Mesodermal cell (in vitro differentiated cells): ENCODE data around the gene OSMR.

Source experiments
- H3K27ac ChIP-seq: 2 replicates; pipeline ENCODE4 v1.7.0; 2013; ENCODE audit warnings: mild to moderate bottlenecking, low read depth, low read length, moderate library complexity; ENCODE audit not compliant: severe bottlenecking
- H3K36me3 ChIP-seq: 2 replicates; pipeline ENCODE4 v1.7.1; 2013; ENCODE audit warnings: mild to moderate bottlenecking, low read length, moderate library complexity; ENCODE audit not compliant: control insufficient read depth, insufficient read depth
- H3K4me1 ChIP-seq: one replicate; pipeline ENCODE4 v1.7.1; 2013; ENCODE audit warnings: mild to moderate bottlenecking, low read length; ENCODE audit not compliant: insufficient read depth, control insufficient read depth, poor library complexity, severe bottlenecking
- H3K4me3 ChIP-seq: 2 replicates; pipeline ENCODE4 v1.7.0; 2013; ENCODE audit warnings: low read length, control low read depth, mild to moderate bottlenecking; ENCODE audit not compliant: insufficient read depth, poor library complexity, severe bottlenecking; ENCODE audit errors: extremely low read depth
- H3K9me3 ChIP-seq: 2 replicates; pipeline ENCODE4 v1.7.1; 2013; ENCODE audit warnings: mild to moderate bottlenecking, low read length, moderate library complexity; ENCODE audit not compliant: control insufficient read depth
- WGBS, 2 experiments: methylation state at CpG; one replicate each; pipeline ENCODE4 v1.1.5; 2013; ENCODE audit warnings: missing lambda C conversion rate in 2 of 2; ENCODE audit not compliant: insufficient coverage in 2 of 2; 5-methylcytosine and 5-hydroxymethylcytosine counted together

Gene OSMR

GRCh38 chr5:38926121-38926520 lies 80.3 kb downstream of the OSMR start:
- 80 to 100% methylated on average over 1 of the region's 3 CpGs for WGBS, 2 experiments
- Histone ChIP-seq H3K4me3 (no peak overlapping the region), H3K4me1 (peaks cover 26% of the 10 kb centered on the region)

GRCh38 chr5:38927470-38927869 lies 81.7 kb downstream of the OSMR start:
- Histone ChIP-seq H3K27ac (no peak overlapping the region), H3K4me3 (no peak overlapping the region), H3K4me1 (peaks cover 26% of the 10 kb centered on the region), H3K36me3 (no peaks in the 10 kb centered on the region), H3K9me3 (no peaks in the 10 kb centered on the region)
- WGBS, 2 experiments: 100% methylated on average over 1 of the region's 2 CpGs

More at GRCh38 chr5:38926121-38926520, 80.3 kb downstream of the OSMR start:
- Histone ChIP-seq H3K9me3 (no peaks in the 10 kb centered on the region), H3K36me3 (no peaks in the 10 kb centered on the region), H3K27ac (peak overlapping the region; percentile 90)

- H3K36me3 ChIP-seq: peaks cover 3% of the 10 kb centered on the region
- H3K27ac ChIP-seq: no peak overlapping the region
- no peaks in the 10 kb centered on the region for H3K9me3 ChIP-seq
- 83 to 90% methylated on average over 1 to 2 of the region's 2 CpGs for WGBS, 2 experiments
- peaks cover 12% of the 10 kb centered on the region for H3K4me1 ChIP-seq
- no peak overlapping the region for H3K4me3 ChIP-seq
Observed at GRCh38 chr5:38929838-38930237, 84.0 kb downstream of the OSMR start.

GRCh38 chr5:38931731-38932130 lies 85.9 kb downstream of the OSMR start:
- H3K4me3 ChIP-seq: no peak overlapping the region
- H3K27ac ChIP-seq: no peak overlapping the region
- no peaks in the 10 kb centered on the region for H3K9me3 ChIP-seq
- whole genome bisulfite sequencing, 2 experiments: 100% methylated on average over 1 of the region's 4 CpGs; no CpG with 5 or more reads in 1 of the 2 experiments
- H3K36me3 ChIP-seq: peaks cover 5% of the 10 kb centered on the region
- no peaks in the 10 kb centered on the region for H3K4me1 ChIP-seq

GRCh38 chr5:38932854-38933408 lies 87.1 kb downstream of the OSMR start:
- H3K4me3 ChIP-seq: no peak overlapping the region
- H3K27ac ChIP-seq: no peak overlapping the region
- no peaks in the 10 kb centered on the region for H3K4me1 ChIP-seq
- 85 to 96% methylated on average over 4 of the region's 4 CpGs for WGBS, 2 experiments
- peaks cover 11% of the 10 kb centered on the region for H3K36me3 ChIP-seq
- H3K9me3 ChIP-seq: no peaks in the 10 kb centered on the region

GRCh38 chr5:38935437-38935836 lies 89.6 kb downstream of the OSMR start:
- H3K4me1 ChIP-seq: no peaks in the 10 kb centered on the region
- H3K9me3 ChIP-seq: no peaks in the 10 kb centered on the region
- no peak overlapping the region for H3K4me3 ChIP-seq
- H3K36me3 ChIP-seq: peaks cover 11% of the 10 kb centered on the region
- H3K27ac ChIP-seq: no peak overlapping the region
- WGBS, 2 experiments: no CpG with 5 or more reads among the region's 1 CpG

GRCh38 chr5:38936269-38936668 lies 90.5 kb downstream of the OSMR start:
- Histone ChIP-seq H3K27ac (no peak overlapping the region), H3K9me3 (no peaks in the 10 kb centered on the region), H3K36me3 (peaks cover 11% of the 10 kb centered on the region), H3K4me1 (no peaks in the 10 kb centered on the region), H3K4me3 (no peak overlapping the region)
- WGBS, 2 experiments: no CpG with 5 or more reads among the region's 6 CpGs

- Histone ChIP-seq H3K27ac (no peak overlapping the region), H3K4me1 (no peaks in the 10 kb centered on the region), H3K36me3 (peaks cover 29% of the 10 kb centered on the region), H3K4me3 (no peak overlapping the region), H3K9me3 (no peaks in the 10 kb centered on the region)
- no CpG with 5 or more reads among the region's 1 CpG for WGBS, 2 experiments
Observed at GRCh38 chr5:38938424-38938823, 92.6 kb downstream of the OSMR start.

- Histone ChIP-seq H3K27ac (no peak overlapping the region), H3K4me1 (no peaks in the 10 kb centered on the region), H3K9me3 (no peaks in the 10 kb centered on the region), H3K36me3 (peaks cover 26% of the 10 kb centered on the region), H3K4me3 (no peak overlapping the region)
- WGBS, 2 experiments: no CpG with 5 or more reads among the region's 1 CpG
Observed at GRCh38 chr5:38938973-38939372, 93.2 kb downstream of the OSMR start.

- no CpG with 5 or more reads among the region's 2 CpGs for WGBS, 2 experiments
- H3K4me3 ChIP-seq: no peak overlapping the region
- H3K27ac ChIP-seq: no peak overlapping the region
- peaks cover 39% of the 10 kb centered on the region for H3K36me3 ChIP-seq
- H3K4me1 ChIP-seq: no peaks in the 10 kb centered on the region
- no peaks in the 10 kb centered on the region for H3K9me3 ChIP-seq
Observed at GRCh38 chr5:38940230-38940858, 94.5 kb downstream of the OSMR start.

GRCh38 chr5:38941912-38942311 lies 96.1 kb downstream of the OSMR start:
- H3K27ac ChIP-seq: no peak overlapping the region
- no peak overlapping the region for H3K4me3 ChIP-seq
- H3K36me3 ChIP-seq: peaks cover 36% of the 10 kb centered on the region
- H3K4me1 ChIP-seq: no peaks in the 10 kb centered on the region
- no peaks in the 10 kb centered on the region for H3K9me3 ChIP-seq
- WGBS, 2 experiments: no CpG with 5 or more reads among the region's 2 CpGs
